ENCODE data around the gene PMEL.

PMEL gene

DNA sequence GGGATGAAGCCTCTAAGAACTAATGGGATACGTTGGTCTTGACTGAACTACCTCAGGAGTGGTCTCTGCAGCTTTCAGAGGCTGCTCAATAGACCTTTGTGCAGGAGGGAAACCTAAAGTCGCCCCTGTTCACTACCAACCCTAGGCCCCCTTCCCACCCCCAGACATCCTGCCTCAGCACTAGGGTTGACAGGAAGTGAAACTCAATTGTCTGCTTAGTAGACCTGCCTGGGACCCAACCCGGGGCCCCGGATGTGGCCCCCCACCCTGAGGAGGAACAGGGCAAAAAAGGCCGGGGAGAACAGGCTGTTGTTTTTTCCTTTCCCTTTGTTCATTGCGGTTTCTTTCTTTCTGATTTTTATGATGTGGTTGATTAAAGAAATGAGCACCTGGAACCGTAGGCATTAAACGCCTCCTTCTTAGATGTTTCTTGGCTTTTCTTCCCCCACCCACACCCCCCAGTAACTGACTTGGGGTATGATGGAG is 36.5 kb downstream of the PMEL start:
- H3K27ac ChIP-seq (ENCODE audit: low read length): peak overlapping the region; percentile 86
- H3K4me3 ChIP-seq (ENCODE audit: low read length): peak overlapping the region; percentile 2; the same call in 1 of the 2 replicates
- no peaks in the 10 kb centered on the region for H3K36me3 ChIP-seq (replicated peaks; ENCODE audit: insufficient read depth, low read length)
- H2AFZ ChIP-seq (ENCODE audit: low read length): peak overlapping the region; percentile 55
- H3K9ac ChIP-seq (ENCODE audit: low read length): peak overlapping the region; percentile 22; the same call in 1 of the 2 replicates
- DNase-seq: peak; percentile 76
- peak overlapping the region; percentile 94 for H3K4me2 ChIP-seq (ENCODE audit: low read depth, low read length)
- H4K20me1 ChIP-seq (ENCODE audit: insufficient read depth, low read length): no peaks in the 10 kb centered on the region
- H3K4me1 ChIP-seq (ENCODE audit: low read length): peaks cover 34% of the 10 kb centered on the region
- H3K9me2 ChIP-seq (replicated peaks; ENCODE audit: insufficient read depth, low read length): no peaks in the 10 kb centered on the region
- TF ChIP-seq EZH2 (optimal IDR thresholded peaks at IDR 0.05; ENCODE audit: low read depth, low read length) (no peak), EZH2phosphoT487 (IDR thresholded peaks at IDR 0.05; ENCODE audit: low read length) (no peak)
- TF ChIP-seq, protein P1, sequence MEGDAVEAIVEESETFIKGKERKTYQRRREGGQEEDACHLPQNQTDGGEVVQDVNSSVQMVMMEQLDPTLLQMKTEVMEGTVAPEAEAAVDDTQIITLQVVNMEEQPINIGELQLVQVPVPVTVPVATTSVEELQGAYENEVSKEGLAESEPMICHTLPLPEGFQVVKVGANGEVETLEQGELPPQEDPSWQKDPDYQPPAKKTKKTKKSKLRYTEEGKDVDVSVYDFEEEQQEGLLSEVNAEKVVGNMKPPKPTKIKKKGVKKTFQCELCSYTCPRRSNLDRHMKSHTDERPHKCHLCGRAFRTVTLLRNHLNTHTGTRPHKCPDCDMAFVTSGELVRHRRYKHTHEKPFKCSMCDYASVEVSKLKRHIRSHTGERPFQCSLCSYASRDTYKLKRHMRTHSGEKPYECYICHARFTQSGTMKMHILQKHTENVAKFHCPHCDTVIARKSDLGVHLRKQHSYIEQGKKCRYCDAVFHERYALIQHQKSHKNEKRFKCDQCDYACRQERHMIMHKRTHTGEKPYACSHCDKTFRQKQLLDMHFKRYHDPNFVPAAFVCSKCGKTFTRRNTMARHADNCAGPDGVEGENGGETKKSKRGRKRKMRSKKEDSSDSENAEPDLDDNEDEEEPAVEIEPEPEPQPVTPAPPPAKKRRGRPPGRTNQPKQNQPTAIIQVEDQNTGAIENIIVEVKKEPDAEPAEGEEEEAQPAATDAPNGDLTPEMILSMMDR (IDR thresholded peaks at IDR 0.05; ENCODE audit: low read length): no peak
- no peaks in the 10 kb centered on the region for H3K9me3 ChIP-seq (replicated peaks; ENCODE audit: insufficient read depth, low read length)
- peaks cover 39% of the 10 kb centered on the region for H3F3A ChIP-seq (ENCODE audit: insufficient read depth, low read length)
- H3K27me3 ChIP-seq (replicated peaks; ENCODE audit: insufficient read depth, low read length): 0 out of 2 replicates have a peak, but pooled peaks cover 10% of the 10 kb centered on the region
- H3K79me2 ChIP-seq (ENCODE audit: low read length): peaks cover 30% of the 10 kb centered on the region

DNA sequence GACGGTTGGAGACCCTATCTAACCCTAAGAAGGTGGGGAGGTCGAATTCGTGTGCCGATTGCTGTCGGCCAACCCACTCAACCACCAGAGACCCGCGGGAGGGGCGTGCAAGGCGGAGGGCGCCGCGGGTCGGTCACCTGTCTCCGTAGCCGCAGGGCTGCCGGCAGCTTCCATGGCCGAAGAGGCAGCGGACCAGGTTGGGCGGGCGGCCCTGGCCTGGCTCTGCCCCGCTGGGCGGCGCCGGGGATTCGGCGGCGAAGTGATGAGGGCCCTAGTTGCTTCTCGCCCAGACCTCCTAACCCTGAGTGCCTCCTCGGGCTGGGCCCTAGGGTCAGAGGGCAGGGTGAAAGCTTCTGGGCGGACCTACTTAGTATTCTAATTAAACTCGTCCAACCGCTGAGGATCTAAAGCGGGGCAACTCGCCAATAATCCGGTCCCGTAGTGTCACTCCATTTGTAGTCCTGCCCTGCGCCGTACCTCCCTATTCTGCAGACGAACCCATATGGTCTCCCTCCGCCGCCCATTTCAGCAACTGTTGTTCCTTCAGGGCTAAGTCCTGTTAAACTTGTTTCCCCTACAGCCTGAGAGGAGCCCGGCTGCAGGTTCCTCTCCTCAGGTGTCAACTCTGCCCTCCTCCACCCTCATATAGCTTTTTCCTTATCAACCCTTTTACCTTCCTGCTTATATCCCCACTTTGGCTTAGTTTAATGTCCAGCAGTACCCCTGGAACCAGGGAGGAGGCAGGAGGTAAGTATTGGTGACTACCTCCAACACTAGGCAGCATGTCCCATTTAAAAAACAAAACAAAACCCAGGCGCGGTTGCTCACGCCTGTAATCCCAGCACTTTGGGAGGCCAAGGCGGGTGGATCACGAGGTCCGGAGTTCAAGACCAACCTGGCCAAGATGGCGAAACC is 38.0 kb downstream of the PMEL start, which contains the start of gene PYM1:
PYM1 (minus strand) TSS at position 307 of the 915 bp plus-strand sequence; CDS start at position 174, 133 bp downstream.
- peak within 1 kb of the TSS; percentile 87 for H3K9ac ChIP-seq (ENCODE audit: low read length)
- no peaks in the 10 kb centered on the region for H4K20me1 ChIP-seq (ENCODE audit: insufficient read depth, low read length)
- peak within 1 kb of the TSS; percentile 88 for H2AFZ ChIP-seq (ENCODE audit: low read length)
- peak within 1 kb of the TSS; percentile 94 for H3K4me3 ChIP-seq (ENCODE audit: low read length)
- peaks cover 39% of the 10 kb centered on the region for H3F3A ChIP-seq (ENCODE audit: insufficient read depth, low read length)
- peaks cover 43% of the 10 kb centered on the region for H3K79me2 ChIP-seq (ENCODE audit: low read length)
- TF ChIP-seq, protein P1 (IDR thresholded peaks at IDR 0.05; ENCODE audit: low read length): no peak
- no peak for TF ChIP-seq EZH2phosphoT487 (IDR thresholded peaks at IDR 0.05; ENCODE audit: low read length)
- TF ChIP-seq EZH2 (optimal IDR thresholded peaks at IDR 0.05; ENCODE audit: low read depth, low read length): no peak
- DNase-seq: peak; percentile 93
- no peaks in the 10 kb centered on the region for H3K36me3 ChIP-seq (replicated peaks; ENCODE audit: insufficient read depth, low read length)
- H3K27ac ChIP-seq (ENCODE audit: low read length): peak within 1 kb of the TSS; percentile 86
- no peaks in the 10 kb centered on the region for H3K9me3 ChIP-seq (replicated peaks; ENCODE audit: insufficient read depth, low read length)
- 0 out of 2 replicates have a peak, but pooled peaks cover 7% of the 10 kb centered on the region for H3K27me3 ChIP-seq (replicated peaks; ENCODE audit: insufficient read depth, low read length)
- no peaks in the 10 kb centered on the region for H3K9me2 ChIP-seq (replicated peaks; ENCODE audit: insufficient read depth, low read length)
- peak within 1 kb of the TSS; percentile 94 for H3K4me2 ChIP-seq (ENCODE audit: low read depth, low read length)
- H3K4me1 ChIP-seq (ENCODE audit: low read length): peaks cover 34% of the 10 kb centered on the region

DNA sequence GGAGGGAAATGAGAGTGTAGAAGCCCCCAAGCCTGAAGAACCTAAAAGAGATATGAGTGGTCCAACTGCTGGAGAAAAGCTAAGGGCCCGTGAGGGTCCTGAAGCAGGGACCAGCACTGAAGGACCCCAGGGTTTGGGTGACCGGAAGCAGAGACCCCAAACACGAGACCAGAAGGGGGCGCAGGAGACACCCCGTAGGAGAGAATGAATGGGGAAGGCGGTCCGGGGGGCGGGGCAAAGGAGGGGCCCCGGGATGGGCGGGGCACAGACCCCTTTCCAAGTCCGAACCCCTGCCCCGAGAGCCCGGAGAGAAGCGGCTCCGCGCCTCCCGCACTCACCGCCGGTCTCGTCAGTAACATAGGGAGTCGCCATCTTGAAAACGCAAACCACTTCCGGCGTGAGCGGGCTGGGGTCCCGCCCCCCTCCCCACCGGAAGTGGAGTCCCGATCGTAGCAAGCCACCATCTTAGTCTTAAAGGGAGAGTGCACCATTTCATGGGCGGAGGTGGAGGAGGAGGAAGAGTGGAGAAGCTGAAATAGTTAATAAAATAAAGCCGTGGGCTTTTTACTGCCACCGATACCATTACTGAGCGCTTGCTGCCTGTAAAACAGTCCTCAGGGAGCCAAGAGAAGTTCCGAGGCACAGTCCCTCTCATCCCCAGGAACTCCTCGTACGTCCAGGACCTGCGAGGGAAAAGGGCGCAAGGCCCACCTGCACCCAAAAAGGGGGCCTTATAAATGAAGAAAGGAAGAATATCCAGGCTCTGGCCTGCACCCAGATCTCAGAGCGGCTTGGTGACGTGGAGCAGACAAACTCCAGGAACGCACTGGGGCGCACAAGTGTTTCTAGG is 38.9 kb downstream of the PMEL start:
- Histone ChIP-seq H3F3A (ENCODE audit: insufficient read depth, low read length) (peaks cover 39% of the 10 kb centered on the region), H4K20me1 (ENCODE audit: insufficient read depth, low read length) (no peaks in the 10 kb centered on the region), H3K9me2 (replicated peaks; ENCODE audit: insufficient read depth, low read length) (no peaks in the 10 kb centered on the region), H3K27ac (ENCODE audit: low read length) (peak overlapping the region; percentile 86), H3K79me2 (ENCODE audit: low read length) (peaks cover 51% of the 10 kb centered on the region), H3K27me3 (replicated peaks; ENCODE audit: insufficient read depth, low read length) (no peaks in the 10 kb centered on the region), H2AFZ (ENCODE audit: low read length) (peak overlapping the region; percentile 88), H3K4me1 (ENCODE audit: low read length) (peaks cover 34% of the 10 kb centered on the region), H3K36me3 (replicated peaks; ENCODE audit: insufficient read depth, low read length) (peaks cover 3% of the 10 kb centered on the region; the same call in 1 of the 2 replicates), H3K9me3 (replicated peaks; ENCODE audit: insufficient read depth, low read length) (no peaks in the 10 kb centered on the region), H3K4me2 (ENCODE audit: low read depth, low read length) (peak overlapping the region; percentile 94), H3K9ac (ENCODE audit: low read length) (peak overlapping the region; percentile 87), H3K4me3 (ENCODE audit: low read length) (peak overlapping the region; percentile 94)
- TF ChIP-seq EZH2 (optimal IDR thresholded peaks at IDR 0.05; ENCODE audit: low read depth, low read length) (no peak), EZH2phosphoT487 (IDR thresholded peaks at IDR 0.05; ENCODE audit: low read length) (no peak)
- TF ChIP-seq, protein P1 (IDR thresholded peaks at IDR 0.05; ENCODE audit: low read length): peak; percentile 76
- peak; percentile 91 for DNase-seq
